ENCODE data around the gene NR0B1. TPM values are rescaled to one million over a fixed set of nuclear protein-coding genes. Genes with fewer than 3 reads are reported as not detected.

NR0B1 gene
- total RNA-seq (2022; extraction: Qiagen RNA extraction) = 18.2 to 24.4 TPM (median 20.0 TPM) in 5 replicates

GRCh38 chrX:30309139-30309571 is at the start of gene NR0B1:
Gene NR0B1 (minus strand): TSS chrX:30309390. CDS start chrX:30309363, 27 bp downstream.

Other genes starting within 250 kb of the NR0B1 start
- not detected in 5 replicates for gene MAGEB2, start 93.8 kb downstream of the NR0B1 start, total RNA-seq (2022; extraction: Qiagen RNA extraction)
- gene MAGEB3, start 78.7 kb downstream of the NR0B1 start, total RNA-seq (2022; extraction: Qiagen RNA extraction) = not detected in 5 replicates
- gene MAGEB4, start 67.4 kb downstream of the NR0B1 start, total RNA-seq (2022; extraction: Qiagen RNA extraction) = not detected in 5 replicates
- gene MAGEB1, start 62.2 kb downstream of the NR0B1 start, total RNA-seq (2022; extraction: Qiagen RNA extraction) = not detected in 5 replicates

All from A549 treated with dexamethasone at 1 μM for 4 hours (cell line).